HEK293 (cell line): ENCODE results near the gene NEIL1.

ENCODE experiments used
- CTCF ChIP-seq: fragments of 450-650 bp; formaldehyde crosslinking; IDR thresholded peaks from 2 replicates; pipeline ENCODE4 v1.5.1; 2016; ENCODE audit warnings: missing biosample characterization, missing genetic modification characterization
- FEZF1 ChIP-seq: fragments of 450-650 bp; formaldehyde crosslinking; IDR thresholded peaks from 2 replicates; pipeline ENCODE4 v1.5.1; 2016; ENCODE audit warnings: missing biosample characterization, missing genetic modification characterization
- HOXA7 ChIP-seq: sonication (generic); formaldehyde crosslinking; IDR thresholded peaks from 2 replicates; pipeline ENCODE4 v1.8.1; 2022; ENCODE audit warnings: missing genetic modification reagents, borderline replicate concordance
- HOXC10 ChIP-seq: sonication (generic); formaldehyde crosslinking; IDR thresholded peaks from 2 replicates; pipeline ENCODE4 v1.8.1; 2023; ENCODE audit warnings: mild to moderate bottlenecking, missing genetic modification reagents
- KLF8 ChIP-seq: fragments of 450-650 bp; formaldehyde crosslinking; IDR thresholded peaks from 2 replicates; pipeline ENCODE4 v1.5.1; 2016; ENCODE audit warnings: missing biosample characterization, missing genetic modification characterization
- OVOL3 ChIP-seq: fragments of 450-650 bp; formaldehyde crosslinking; IDR thresholded peaks from 2 replicates; pipeline ENCODE4 v1.5.1; 2016; ENCODE audit warnings: missing biosample characterization, missing genetic modification characterization
- SALL2 ChIP-seq: fragments of 450-650 bp; formaldehyde crosslinking; IDR thresholded peaks from 2 replicates; pipeline ENCODE4 v1.5.0; 2017; ENCODE audit warnings: missing biosample characterization, mild to moderate bottlenecking, missing genetic modification characterization, borderline replicate concordance
- SCRT2 ChIP-seq: fragments of 450-650 bp; formaldehyde crosslinking; IDR thresholded peaks from 2 replicates; pipeline ENCODE4 v1.5.1; 2016; ENCODE audit warnings: missing biosample characterization, missing genetic modification characterization
- SP2 ChIP-seq: fragments of 450-650 bp; formaldehyde crosslinking; IDR thresholded peaks from 2 replicates; pipeline ENCODE4 v1.5.1; 2016; ENCODE audit warnings: missing biosample characterization, missing genetic modification characterization
- TRIM28 ChIP-seq: IDR thresholded peaks from 2 replicates; pipeline ENCODE4 v1.6.1; 2011; ENCODE audit warnings: low read length, control low read depth, borderline replicate concordance
- ZBTB1 ChIP-seq: fragments of 450-650 bp; formaldehyde crosslinking; IDR thresholded peaks from 2 replicates; pipeline ENCODE4 v1.5.1; 2016; ENCODE audit warnings: missing biosample characterization, missing genetic modification characterization
- ZBTB10 ChIP-seq: fragments of 450-650 bp; formaldehyde crosslinking; IDR thresholded peaks from 2 replicates; pipeline ENCODE4 v1.5.1; 2016; ENCODE audit warnings: missing biosample characterization, missing genetic modification characterization
- ZBTB20 ChIP-seq: fragments of 450-650 bp; formaldehyde crosslinking; IDR thresholded peaks from 2 replicates; pipeline ENCODE4 v1.5.1; 2016; ENCODE audit warnings: missing biosample characterization, missing genetic modification characterization
- ZBTB26 ChIP-seq: fragments of 450-650 bp; formaldehyde crosslinking; optimal IDR thresholded peaks from 2 replicates; pipeline ENCODE3; 2016; ENCODE audit warnings: missing biosample characterization, mild to moderate bottlenecking, missing genetic modification characterization
- ZFP41 ChIP-seq: fragments of 450-650 bp; formaldehyde crosslinking; IDR thresholded peaks from 2 replicates; pipeline ENCODE4 v1.5.1; 2016; ENCODE audit warnings: missing biosample characterization, missing genetic modification characterization, borderline replicate concordance
- ZNF10 ChIP-seq: fragments of 450-650 bp; formaldehyde crosslinking; IDR thresholded peaks from 2 replicates; pipeline ENCODE4 v1.5.1; 2017; ENCODE audit warnings: missing biosample characterization, missing genetic modification characterization
- ZNF114 ChIP-seq: fragments of 450-650 bp; formaldehyde crosslinking; IDR thresholded peaks from 2 replicates; pipeline ENCODE4 v1.5.0; 2017; ENCODE audit warnings: missing biosample characterization, missing genetic modification characterization
- ZNF274 ChIP-seq, 2 experiments: fragments of 200-500 bp in 1 of 2; fragments of 450-650 bp in 1 of 2; sonication (Bioruptor generic) in 1 of 2; formaldehyde crosslinking in 1 of 2; IDR thresholded peaks; 2 replicates each; pipeline versions ENCODE4 v1.5.1 to v1.6.1; 2014 to 2016; ENCODE audit warnings: borderline replicate concordance in 1 of 2, inconsistent platforms in 1 of 2, low read length in 1 of 2, missing biosample characterization in 1 of 2, missing genetic modification characterization in 1 of 2
- ZNF416 ChIP-seq: fragments of 450-650 bp; formaldehyde crosslinking; IDR thresholded peaks from 2 replicates; pipeline ENCODE4 v1.5.1; 2016; ENCODE audit warnings: missing biosample characterization, missing genetic modification characterization
- ZNF692 ChIP-seq: fragments of 450-650 bp; formaldehyde crosslinking; IDR thresholded peaks from 2 replicates; pipeline ENCODE4 v1.5.1; 2016; ENCODE audit warnings: missing biosample characterization, missing genetic modification characterization
- ZNF76 ChIP-seq: fragments of 450-650 bp; formaldehyde crosslinking; IDR thresholded peaks from 2 replicates; pipeline ENCODE4; 2016; ENCODE audit warnings: low read depth, missing biosample characterization, missing genetic modification characterization, borderline replicate concordance
- ZNF777 ChIP-seq: fragments of 450-650 bp; formaldehyde crosslinking; IDR thresholded peaks from 2 replicates; pipeline ENCODE4 v1.5.1; 2017; ENCODE audit warnings: missing biosample characterization, missing genetic modification characterization, borderline replicate concordance
- ZNF843 ChIP-seq: fragments of 450-650 bp; formaldehyde crosslinking; IDR thresholded peaks from 2 replicates; pipeline ENCODE4 v1.5.1; 2016; ENCODE audit warnings: missing biosample characterization, missing genetic modification characterization
- TF ChIP-seq, protein P1 (sequence below): IDR thresholded peaks from 2 replicates; pipeline ENCODE4 v1.6.1; 2011; ENCODE audit warnings: mild to moderate bottlenecking, low read depth, low read length, borderline replicate concordance
- TF ChIP-seq, protein P2 (sequence below): fragments of 450-650 bp; formaldehyde crosslinking; IDR thresholded peaks from 2 replicates; pipeline ENCODE4 v1.5.1; 2016; ENCODE audit warnings: missing biosample characterization, missing genetic modification characterization
- TF ChIP-seq, protein P3 (sequence below): fragments of 450-650 bp; formaldehyde crosslinking; conservative IDR thresholded peaks from 2 replicates; pipeline ENCODE4 v1.5.1; 2016; ENCODE audit warnings: low read depth, missing biosample characterization, missing genetic modification characterization

Gene NEIL1

DNA sequence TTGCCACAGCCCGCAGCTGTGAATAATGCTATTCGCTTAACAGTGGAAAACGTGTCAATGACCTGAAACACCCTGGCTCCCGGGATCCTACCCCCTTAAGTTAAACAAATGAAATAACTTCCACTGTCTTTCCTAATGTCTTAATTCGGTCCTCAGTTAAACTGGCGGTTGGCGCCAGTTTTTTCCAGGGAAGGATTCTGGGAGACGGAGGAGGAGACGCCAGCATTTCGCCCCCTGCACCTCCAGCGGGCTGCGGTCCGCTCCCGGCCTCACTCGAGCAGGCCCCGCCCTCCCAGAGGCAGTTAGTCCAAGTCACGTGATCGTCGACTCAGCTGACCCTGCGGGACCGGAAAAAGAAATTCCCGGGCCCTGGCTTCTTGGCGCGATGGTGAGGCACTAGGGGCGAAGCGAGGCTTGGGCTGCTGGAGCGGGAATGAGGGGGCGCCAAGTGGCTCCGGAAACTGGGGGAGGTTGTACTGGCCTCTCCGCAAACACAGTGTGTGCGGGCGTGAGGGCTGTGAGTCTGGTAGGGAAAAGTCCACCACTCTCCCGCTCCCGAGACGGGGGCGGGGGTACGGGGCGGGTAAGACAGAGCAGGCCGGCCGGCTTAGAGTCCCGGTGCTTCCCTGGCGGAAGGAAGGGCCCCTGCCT is 11.0 kb upstream of the NEIL1 start, which contains the start of gene COMMD4 (continued):
- TF ChIP-seq FEZF1 (tag by site-specific recombination) = no peak; the same call in 1 of the 2 replicates
- TF ChIP-seq CTCF (tag by site-specific recombination) = peak; percentile 78; the same call in 1 of the 2 replicates
- TF ChIP-seq TRIM28 = no peak
- TF ChIP-seq ZNF777 = no peak
- peak; percentile 89 for TF ChIP-seq ZNF692
- TF ChIP-seq SP2 (tag by site-specific recombination) = peak; percentile 84
- TF ChIP-seq ZNF114 = no peak
- peak; percentile 86 for TF ChIP-seq ZNF76
- no peak for TF ChIP-seq ZNF416 (tag by site-specific recombination)
- TF ChIP-seq, protein P1, sequence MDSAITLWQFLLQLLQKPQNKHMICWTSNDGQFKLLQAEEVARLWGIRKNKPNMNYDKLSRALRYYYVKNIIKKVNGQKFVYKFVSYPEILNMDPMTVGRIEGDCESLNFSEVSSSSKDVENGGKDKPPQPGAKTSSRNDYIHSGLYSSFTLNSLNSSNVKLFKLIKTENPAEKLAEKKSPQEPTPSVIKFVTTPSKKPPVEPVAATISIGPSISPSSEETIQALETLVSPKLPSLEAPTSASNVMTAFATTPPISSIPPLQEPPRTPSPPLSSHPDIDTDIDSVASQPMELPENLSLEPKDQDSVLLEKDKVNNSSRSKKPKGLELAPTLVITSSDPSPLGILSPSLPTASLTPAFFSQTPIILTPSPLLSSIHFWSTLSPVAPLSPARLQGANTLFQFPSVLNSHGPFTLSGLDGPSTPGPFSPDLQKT = no peak
- peak; percentile 60; the same call in 1 of the 2 replicates for TF ChIP-seq ZBTB10 (tag by site-specific recombination)
- no peak for TF ChIP-seq ZNF274 (IDR thresholded peaks at IDR 0.05; ENCODE audit: low read length)
- TF ChIP-seq ZNF274 (tag by site-specific recombination; IDR thresholded peaks at IDR 0.05; ENCODE audit: borderline replicate concordance) = no peak
- TF ChIP-seq SALL2 (tag by site-specific recombination) = no peak
- peak; percentile 80; the same call in 1 of the 2 replicates for TF ChIP-seq HOXC10 (CRISPR knock-in tag)
- TF ChIP-seq ZNF10 (tag by site-specific recombination) = 0 out of 2 replicates have a peak, but pooled peaks have one; percentile 7
- TF ChIP-seq, protein P2, sequence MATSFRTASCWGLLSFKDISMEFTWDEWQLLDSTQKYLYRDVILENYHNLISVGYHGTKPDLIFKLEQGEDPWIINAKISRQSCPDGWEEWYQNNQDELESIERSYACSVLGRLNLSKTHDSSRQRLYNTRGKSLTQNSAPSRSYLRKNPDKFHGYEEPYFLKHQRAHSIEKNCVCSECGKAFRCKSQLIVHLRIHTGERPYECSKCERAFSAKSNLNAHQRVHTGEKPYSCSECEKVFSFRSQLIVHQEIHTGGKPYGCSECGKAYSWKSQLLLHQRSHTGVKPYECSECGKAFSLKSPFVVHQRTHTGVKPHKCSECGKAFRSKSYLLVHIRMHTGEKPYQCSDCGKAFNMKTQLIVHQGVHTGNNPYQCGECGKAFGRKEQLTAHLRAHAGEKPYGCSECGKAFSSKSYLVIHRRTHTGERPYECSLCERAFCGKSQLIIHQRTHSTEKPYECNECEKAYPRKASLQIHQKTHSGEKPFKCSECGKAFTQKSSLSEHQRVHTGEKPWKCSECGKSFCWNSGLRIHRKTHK = no peak
- peak; percentile 98 for TF ChIP-seq OVOL3 (tag by site-specific recombination)
- peak; percentile 52 for TF ChIP-seq ZBTB26 (tag by site-specific recombination)
- TF ChIP-seq, protein P3, sequence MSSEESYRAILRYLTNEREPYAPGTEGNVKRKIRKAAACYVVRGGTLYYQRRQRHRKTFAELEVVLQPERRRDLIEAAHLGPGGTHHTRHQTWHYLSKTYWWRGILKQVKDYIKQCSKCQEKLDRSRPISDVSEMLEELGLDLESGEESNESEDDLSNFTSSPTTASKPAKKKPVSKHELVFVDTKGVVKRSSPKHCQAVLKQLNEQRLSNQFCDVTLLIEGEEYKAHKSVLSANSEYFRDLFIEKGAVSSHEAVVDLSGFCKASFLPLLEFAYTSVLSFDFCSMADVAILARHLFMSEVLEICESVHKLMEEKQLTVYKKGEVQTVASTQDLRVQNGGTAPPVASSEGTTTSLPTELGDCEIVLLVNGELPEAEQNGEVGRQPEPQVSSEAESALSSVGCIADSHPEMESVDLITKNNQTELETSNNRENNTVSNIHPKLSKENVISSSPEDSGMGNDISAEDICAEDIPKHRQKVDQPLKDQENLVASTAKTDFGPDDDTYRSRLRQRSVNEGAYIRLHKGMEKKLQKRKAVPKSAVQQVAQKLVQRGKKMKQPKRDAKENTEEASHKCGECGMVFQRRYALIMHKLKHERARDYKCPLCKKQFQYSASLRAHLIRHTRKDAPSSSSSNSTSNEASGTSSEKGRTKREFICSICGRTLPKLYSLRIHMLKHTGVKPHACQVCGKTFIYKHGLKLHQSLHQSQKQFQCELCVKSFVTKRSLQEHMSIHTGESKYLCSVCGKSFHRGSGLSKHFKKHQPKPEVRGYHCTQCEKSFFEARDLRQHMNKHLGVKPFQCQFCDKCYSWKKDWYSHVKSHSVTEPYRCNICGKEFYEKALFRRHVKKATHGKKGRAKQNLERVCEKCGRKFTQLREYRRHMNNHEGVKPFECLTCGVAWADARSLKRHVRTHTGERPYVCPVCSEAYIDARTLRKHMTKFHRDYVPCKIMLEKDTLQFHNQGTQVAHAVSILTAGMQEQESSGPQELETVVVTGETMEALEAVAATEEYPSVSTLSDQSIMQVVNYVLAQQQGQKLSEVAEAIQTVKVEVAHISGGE (tag by site-specific recombination) = peak; percentile 83
- no peak for TF ChIP-seq SCRT2 (tag by site-specific recombination)
- TF ChIP-seq KLF8 (tag by site-specific recombination) = peak; percentile 95
- TF ChIP-seq ZNF843 (tag by site-specific recombination) = peak; percentile 48
- TF ChIP-seq HOXA7 (CRISPR knock-in tag) = no peak
- TF ChIP-seq ZBTB20 = peak; percentile 99
- 0 out of 2 replicates have a peak, but pooled peaks have one; percentile 31 for TF ChIP-seq ZBTB1 (tag by site-specific recombination)
- TF ChIP-seq ZFP41 = no peak
